ENCODE measurements around the gene CPLX3.

CPLX3 gene

DNA sequence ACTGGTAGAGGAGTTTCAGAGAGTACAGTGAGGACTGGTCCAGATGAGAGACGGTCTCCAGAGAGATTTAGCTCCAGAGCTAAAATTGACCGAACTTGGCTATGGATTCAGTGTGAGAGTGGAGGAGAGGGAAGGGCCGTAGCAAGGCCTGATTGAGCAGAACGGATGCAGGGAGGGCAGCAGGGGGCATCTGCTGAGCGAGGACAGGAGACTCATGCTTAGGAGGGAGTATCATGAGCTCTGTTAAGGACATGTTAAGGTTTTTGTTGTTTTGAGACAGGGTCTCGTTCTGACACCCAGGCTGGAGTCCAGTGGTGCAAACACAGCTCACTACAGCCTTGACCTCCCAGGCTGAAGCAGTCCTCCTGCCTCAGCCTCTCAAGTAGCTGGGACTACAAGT lies 21.5 kb upstream of the CPLX3 start:
- TF ChIP-seq CTCF (IDR thresholded peaks at IDR 0.05) = no peak

- TF ChIP-seq CTCF (IDR thresholded peaks at IDR 0.05) = no peak
Observed at GRCh38 chr15:74807282-74807681, 19.1 kb upstream of the CPLX3 start.

GRCh38 chr15:74808078-74808839 lies 18.2 kb upstream of the CPLX3 start:
- no peak for TF ChIP-seq CTCF (IDR thresholded peaks at IDR 0.05)

GRCh38 chr15:74808840-74809229 lies 17.6 kb upstream of the CPLX3 start:
- no peak for TF ChIP-seq CTCF (IDR thresholded peaks at IDR 0.05)

- TF ChIP-seq CTCF (IDR thresholded peaks at IDR 0.05) = no peak
Observed at GRCh38 chr15:74809242-74809641, 17.2 kb upstream of the CPLX3 start.

DNA sequence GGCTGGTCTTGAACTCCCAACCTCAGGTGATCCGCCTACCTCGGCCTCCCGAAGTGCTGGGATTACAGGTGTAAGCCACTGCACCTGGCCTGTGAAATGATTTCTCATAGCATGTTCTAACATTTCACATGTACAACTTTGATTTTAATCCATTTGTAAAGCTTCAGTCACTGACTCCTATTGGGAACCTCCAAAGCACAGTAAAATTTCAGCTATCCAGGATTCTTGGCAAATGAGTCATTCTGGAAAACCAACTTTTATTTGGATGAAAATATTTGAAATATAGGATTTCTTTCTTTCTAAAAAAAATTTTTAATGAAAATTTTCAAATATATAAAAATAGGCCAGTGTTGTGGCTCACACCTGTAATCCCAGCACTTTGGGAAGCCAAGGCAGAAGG lies 16.5 kb upstream of the CPLX3 start:
- no peak for TF ChIP-seq CTCF (IDR thresholded peaks at IDR 0.05)

DNA sequence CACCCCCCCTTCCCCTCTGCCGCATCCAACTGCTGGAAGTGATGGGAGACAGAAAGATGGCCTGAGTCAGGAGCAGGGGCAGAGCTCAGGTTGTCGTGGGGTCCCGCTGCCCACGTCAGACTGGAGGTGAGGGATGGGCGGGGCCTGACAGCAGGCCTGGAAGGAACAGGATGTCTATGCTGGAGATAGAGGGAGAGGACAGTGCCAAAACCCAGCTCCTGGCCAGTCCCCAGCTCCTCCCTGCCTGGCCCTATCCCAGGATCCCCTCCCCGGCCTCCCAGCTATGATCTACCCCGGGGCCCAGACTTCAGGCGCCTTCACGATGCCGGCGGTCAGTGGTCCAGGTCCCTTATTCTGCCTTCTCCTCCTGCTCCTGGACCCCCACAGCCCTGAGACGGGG lies 13.9 kb upstream of the CPLX3 start, which contains the start of gene LMAN1L:
LMAN1L (plus strand) TSS at position 303 of the 400 bp plus-strand sequence; CDS start at position 323, 20 bp downstream.
- TF ChIP-seq CTCF (IDR thresholded peaks at IDR 0.05) = no peak
